ENCODE data around the gene SETD3.

The SETD3 gene

GRCh38 chr14:99497894-99498293 is 17.2 kb upstream of the SETD3 start:
- no peak for DNase-seq

GRCh38 chr14:99497341-99497740 is 16.7 kb upstream of the SETD3 start:
- DNase-seq, result no peak

- DNase-seq, result no peak
These were observed 3.4 kb upstream of the SETD3 start for GRCh38 chr14:99484106-99484505.

- peak in 2 of 51 donors; percentile 53 to 58 for DNase-seq
These were observed 1.1 kb upstream of the SETD3 start for GRCh38 chr14:99481745-99482099.

GRCh38 chr14:99480917-99481744 is 472 bp upstream of the SETD3 start, which contains the start of gene CCNK:
Gene CCNK (plus strand): TSS chr14:99481409. CDS start chr14:99492678, 11,269 bp downstream.
- DNase-seq, result peak; percentile 93 to 100 (median 100)

GRCh38 chr14:99479160-99479905 is 1.3 kb downstream of the SETD3 start:
- DNase-seq, result no peak

GRCh38 chr14:99478128-99478527 is 2.5 kb downstream of the SETD3 start:
- DNase-seq, result no peak

GRCh38 chr14:99476864-99477263 is 3.8 kb downstream of the SETD3 start:
- DNase-seq, result no peak

- DNase-seq, result no peak
These were observed 5.0 kb downstream of the SETD3 start for GRCh38 chr14:99475660-99476059.

GRCh38 chr14:99475179-99475578 is 5.5 kb downstream of the SETD3 start:
- no peak for DNase-seq

- DNase-seq, result no peak
These were observed 7.2 kb downstream of the SETD3 start for GRCh38 chr14:99473458-99473857.

- no peak for DNase-seq
These were observed 7.7 kb downstream of the SETD3 start for GRCh38 chr14:99472937-99473336.

- no peak for DNase-seq
These were observed 8.9 kb downstream of the SETD3 start for GRCh38 chr14:99471731-99472130.

GRCh38 chr14:99468836-99469592 is 11.6 kb downstream of the SETD3 start:
- no peak for DNase-seq

- no peak for DNase-seq
These were observed 12.6 kb downstream of the SETD3 start for GRCh38 chr14:99468081-99468480.

GRCh38 chr14:99467336-99468078 is 13.2 kb downstream of the SETD3 start:
- no peak for DNase-seq

GRCh38 chr14:99466758-99467157 is 13.9 kb downstream of the SETD3 start:
- no peak for DNase-seq

- DNase-seq, result no peak
These were observed 15.4 kb downstream of the SETD3 start for GRCh38 chr14:99465288-99465687.

- no peak for DNase-seq
These were observed 16.7 kb downstream of the SETD3 start for GRCh38 chr14:99463974-99464373.

GRCh38 chr14:99462210-99462609 is 18.4 kb downstream of the SETD3 start:
- no peak for DNase-seq

- DNase-seq, result no peak
These were observed 19.1 kb downstream of the SETD3 start for GRCh38 chr14:99461411-99462085.
